Uterus (tissue), 2 donors: Measurements from ENCODE around the gene ABCF2.

Experiments
- POLR2A ChIP-seq, 2 donors: fragments of 450-650 bp; IDR thresholded peaks; one replicate each; pipeline ENCODE4 v1.6.1; 2016; ENCODE audit warnings: antibody characterized with exemption in 2 of 2, mild to moderate bottlenecking in 1 of 2, moderate library complexity in 1 of 2
- TF ChIP-seq, protein P1 (sequence below), 4 experiments: fragments of 200-600 bp in 2 of 4; fragments of 450-650 bp in 2 of 4; sonication (generic) in 2 of 4; IDR thresholded peaks; one replicate each; pipeline ENCODE4 v1.5.1; 2016 to 2019; ENCODE audit warnings: antibody characterized with exemption in 4 of 4, mild to moderate bottlenecking in 2 of 4, moderate library complexity in 1 of 4

DNA sequence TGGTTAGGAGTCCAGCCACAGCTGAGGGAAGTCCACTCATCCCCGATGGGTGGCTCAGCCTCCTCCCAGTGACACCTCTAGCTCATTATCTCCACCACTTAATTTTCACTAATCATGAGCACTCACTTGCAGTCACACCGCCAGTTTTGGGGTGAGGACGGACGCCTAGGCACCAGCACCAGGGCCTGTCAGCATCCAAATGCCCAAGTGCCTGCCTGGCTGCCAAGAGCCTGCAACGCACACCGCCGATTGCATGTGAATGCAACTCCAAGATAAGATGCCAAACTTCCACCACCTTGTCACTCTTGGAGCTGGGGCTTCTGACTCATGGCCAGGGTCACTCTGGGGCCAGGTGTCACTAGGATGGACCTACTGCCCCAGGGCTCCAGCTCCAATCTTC, 45.9 kb upstream of the ABCF2 start:
- TF ChIP-seq POLR2A (IDR thresholded peaks at IDR 0.05) = no peak
- TF ChIP-seq, protein P1, sequence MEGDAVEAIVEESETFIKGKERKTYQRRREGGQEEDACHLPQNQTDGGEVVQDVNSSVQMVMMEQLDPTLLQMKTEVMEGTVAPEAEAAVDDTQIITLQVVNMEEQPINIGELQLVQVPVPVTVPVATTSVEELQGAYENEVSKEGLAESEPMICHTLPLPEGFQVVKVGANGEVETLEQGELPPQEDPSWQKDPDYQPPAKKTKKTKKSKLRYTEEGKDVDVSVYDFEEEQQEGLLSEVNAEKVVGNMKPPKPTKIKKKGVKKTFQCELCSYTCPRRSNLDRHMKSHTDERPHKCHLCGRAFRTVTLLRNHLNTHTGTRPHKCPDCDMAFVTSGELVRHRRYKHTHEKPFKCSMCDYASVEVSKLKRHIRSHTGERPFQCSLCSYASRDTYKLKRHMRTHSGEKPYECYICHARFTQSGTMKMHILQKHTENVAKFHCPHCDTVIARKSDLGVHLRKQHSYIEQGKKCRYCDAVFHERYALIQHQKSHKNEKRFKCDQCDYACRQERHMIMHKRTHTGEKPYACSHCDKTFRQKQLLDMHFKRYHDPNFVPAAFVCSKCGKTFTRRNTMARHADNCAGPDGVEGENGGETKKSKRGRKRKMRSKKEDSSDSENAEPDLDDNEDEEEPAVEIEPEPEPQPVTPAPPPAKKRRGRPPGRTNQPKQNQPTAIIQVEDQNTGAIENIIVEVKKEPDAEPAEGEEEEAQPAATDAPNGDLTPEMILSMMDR (IDR thresholded peaks at IDR 0.05) = no peak
